HEK293 (cell line): Measurements from ENCODE around the gene DOK3.

Source experiments
- FEZF1 ChIP-seq: fragments of 450-650 bp; formaldehyde crosslinking; IDR thresholded peaks from 2 replicates; pipeline ENCODE4 v1.5.1; 2016; ENCODE audit warnings: missing biosample characterization, missing genetic modification characterization
- GFI1B ChIP-seq: fragments of 450-650 bp; formaldehyde crosslinking; IDR thresholded peaks from 2 replicates; pipeline ENCODE4 v1.5.1; 2016; ENCODE audit warnings: missing biosample characterization, missing genetic modification characterization
- GLIS1 ChIP-seq: fragments of 450-650 bp; formaldehyde crosslinking; IDR thresholded peaks from 2 replicates; pipeline ENCODE4 v1.5.1; 2016; ENCODE audit warnings: missing biosample characterization, missing genetic modification characterization
- HOXA7 ChIP-seq: sonication (generic); formaldehyde crosslinking; IDR thresholded peaks from 2 replicates; pipeline ENCODE4 v1.8.1; 2022; ENCODE audit warnings: missing genetic modification reagents, borderline replicate concordance
- HOXC10 ChIP-seq: sonication (generic); formaldehyde crosslinking; IDR thresholded peaks from 2 replicates; pipeline ENCODE4 v1.8.1; 2023; ENCODE audit warnings: mild to moderate bottlenecking, missing genetic modification reagents
- IKZF3 ChIP-seq: fragments of 450-650 bp; IDR thresholded peaks from 2 replicates; pipeline ENCODE4 v1.5.0; 2018; ENCODE audit warnings: missing biosample characterization, mild to moderate bottlenecking, missing genetic modification characterization, moderate library complexity
- RBAK ChIP-seq: fragments of 450-650 bp; formaldehyde crosslinking; IDR thresholded peaks from 2 replicates; pipeline ENCODE4 v1.5.1; 2016; ENCODE audit warnings: missing biosample characterization, missing genetic modification characterization
- SCRT2 ChIP-seq: fragments of 450-650 bp; formaldehyde crosslinking; IDR thresholded peaks from 2 replicates; pipeline ENCODE4 v1.5.1; 2016; ENCODE audit warnings: missing biosample characterization, missing genetic modification characterization
- ZBTB17 ChIP-seq: fragments of 450-650 bp; formaldehyde crosslinking; IDR thresholded peaks from 2 replicates; pipeline ENCODE4 v1.5.1; 2016; ENCODE audit warnings: missing biosample characterization, missing genetic modification characterization
- ZBTB7A ChIP-seq: fragments of 450-650 bp; formaldehyde crosslinking; IDR thresholded peaks from 2 replicates; pipeline ENCODE4 v1.5.1; 2016; ENCODE audit warnings: low read depth, missing biosample characterization, missing genetic modification characterization
- ZNF2 ChIP-seq: fragments of 450-650 bp; formaldehyde crosslinking; IDR thresholded peaks from 2 replicates; pipeline ENCODE4 v1.5.1; 2016; ENCODE audit warnings: missing biosample characterization, missing genetic modification characterization
- ZNF239 ChIP-seq: fragments of 450-650 bp; formaldehyde crosslinking; IDR thresholded peaks from 2 replicates; pipeline ENCODE4 v1.5.1; 2016; ENCODE audit warnings: missing biosample characterization, missing genetic modification characterization
- ZNF341 ChIP-seq: fragments of 450-650 bp; formaldehyde crosslinking; IDR thresholded peaks from 2 replicates; pipeline ENCODE4; 2016; ENCODE audit warnings: low read depth, missing biosample characterization, missing genetic modification characterization
- ZNF350 ChIP-seq: fragments of 450-650 bp; formaldehyde crosslinking; IDR thresholded peaks from 2 replicates; pipeline ENCODE4 v1.5.0; 2017; ENCODE audit warnings: missing biosample characterization, mild to moderate bottlenecking, missing genetic modification characterization
- ZNF37A ChIP-seq: fragments of 450-650 bp; IDR thresholded peaks from 2 replicates; pipeline ENCODE4 v1.5.1; 2018; ENCODE audit warnings: missing biosample characterization, missing genetic modification characterization
- ZNF426 ChIP-seq: fragments of 450-650 bp; formaldehyde crosslinking; IDR thresholded peaks from 2 replicates; pipeline ENCODE4 v1.5.1; 2017; ENCODE audit warnings: missing biosample characterization, missing genetic modification characterization, mild to moderate bottlenecking, inconsistent platforms, moderate library complexity
- ZNF48 ChIP-seq: fragments of 450-650 bp; formaldehyde crosslinking; IDR thresholded peaks from 2 replicates; pipeline ENCODE4 v1.5.1; 2016; ENCODE audit warnings: missing biosample characterization, missing genetic modification characterization
- ZNF629 ChIP-seq: fragments of 450-650 bp; formaldehyde crosslinking; IDR thresholded peaks from 2 replicates; pipeline ENCODE4 v1.5.1; 2017; ENCODE audit warnings: missing biosample characterization, missing genetic modification characterization
- ZNF654 ChIP-seq: fragments of 450-650 bp; formaldehyde crosslinking; IDR thresholded peaks from 2 replicates; pipeline ENCODE4 v1.5.1; 2016; ENCODE audit warnings: low read depth, missing biosample characterization, missing genetic modification characterization
- ZNF768 ChIP-seq: fragments of 450-650 bp; formaldehyde crosslinking; IDR thresholded peaks from 2 replicates; pipeline ENCODE4 v1.5.1; 2018; ENCODE audit warnings: missing biosample characterization, mild to moderate bottlenecking, missing genetic modification characterization
- ZNF785 ChIP-seq: fragments of 450-650 bp; formaldehyde crosslinking; IDR thresholded peaks from 2 replicates; pipeline ENCODE4 v1.5.1; 2016; ENCODE audit warnings: missing biosample characterization, missing genetic modification characterization
- TF ChIP-seq, protein P1 (sequence below): fragments of 450-650 bp; formaldehyde crosslinking; IDR thresholded peaks from 2 replicates; pipeline ENCODE4 v1.5.1; 2017; ENCODE audit warnings: missing biosample characterization, mild to moderate bottlenecking, missing genetic modification characterization, moderate library complexity
- TF ChIP-seq, protein P2 (sequence below): fragments of 450-650 bp; formaldehyde crosslinking; IDR thresholded peaks from 2 replicates; pipeline ENCODE4 v1.5.1; 2016; ENCODE audit warnings: missing biosample characterization, missing genetic modification characterization
- TF ChIP-seq, protein P3 (sequence below): fragments of 450-650 bp; formaldehyde crosslinking; IDR thresholded peaks from 2 replicates; pipeline ENCODE4 v1.5.1; 2016; ENCODE audit warnings: missing biosample characterization, missing genetic modification characterization
- TF ChIP-seq, protein P4 (sequence below): fragments of 450-650 bp; formaldehyde crosslinking; IDR thresholded peaks from 2 replicates; pipeline ENCODE4; 2016; ENCODE audit warnings: missing biosample characterization, missing genetic modification characterization
- TF ChIP-seq, protein P5 (sequence below): fragments of 450-650 bp; formaldehyde crosslinking; IDR thresholded peaks from 2 replicates; pipeline ENCODE4 v1.5.1; 2016; ENCODE audit warnings: missing biosample characterization, missing genetic modification characterization
- TF ChIP-seq, protein P6 (sequence below): fragments of 450-650 bp; formaldehyde crosslinking; IDR thresholded peaks from 2 replicates; pipeline ENCODE4 v1.5.1; 2016; ENCODE audit warnings: missing biosample characterization, missing genetic modification characterization
- TF ChIP-seq, protein P7 (sequence below): fragments of 450-650 bp; formaldehyde crosslinking; IDR thresholded peaks from 2 replicates; pipeline ENCODE4 v1.5.1; 2017; ENCODE audit warnings: missing biosample characterization, missing genetic modification characterization

The DOK3 gene

DNA sequence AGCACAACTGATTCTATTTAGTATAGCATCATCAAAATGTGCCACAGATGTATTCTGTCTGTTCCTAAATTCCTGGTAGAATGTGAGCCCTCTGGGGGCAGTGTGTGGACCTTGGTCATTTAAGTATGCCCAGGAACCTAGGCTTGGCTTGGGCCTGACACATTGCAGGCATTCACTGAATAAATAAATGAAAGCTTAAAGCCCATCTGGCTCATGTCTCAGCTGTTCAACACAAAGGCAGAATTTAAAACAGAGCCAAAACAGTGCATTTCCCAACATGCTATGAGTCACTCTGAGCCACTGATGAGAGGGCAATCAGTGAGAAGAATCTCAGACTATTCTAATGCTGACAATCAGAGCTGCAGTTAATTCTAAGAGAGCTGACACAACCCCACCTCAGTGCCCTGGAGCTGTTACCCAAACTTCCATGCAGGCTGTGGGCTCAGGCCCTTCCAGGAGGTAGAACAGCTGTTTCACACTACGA, 36.7 kb upstream of the DOK3 start (continued):
- TF ChIP-seq ZNF48: no peak
- no peak for TF ChIP-seq ZBTB7A
- TF ChIP-seq, protein P1, sequence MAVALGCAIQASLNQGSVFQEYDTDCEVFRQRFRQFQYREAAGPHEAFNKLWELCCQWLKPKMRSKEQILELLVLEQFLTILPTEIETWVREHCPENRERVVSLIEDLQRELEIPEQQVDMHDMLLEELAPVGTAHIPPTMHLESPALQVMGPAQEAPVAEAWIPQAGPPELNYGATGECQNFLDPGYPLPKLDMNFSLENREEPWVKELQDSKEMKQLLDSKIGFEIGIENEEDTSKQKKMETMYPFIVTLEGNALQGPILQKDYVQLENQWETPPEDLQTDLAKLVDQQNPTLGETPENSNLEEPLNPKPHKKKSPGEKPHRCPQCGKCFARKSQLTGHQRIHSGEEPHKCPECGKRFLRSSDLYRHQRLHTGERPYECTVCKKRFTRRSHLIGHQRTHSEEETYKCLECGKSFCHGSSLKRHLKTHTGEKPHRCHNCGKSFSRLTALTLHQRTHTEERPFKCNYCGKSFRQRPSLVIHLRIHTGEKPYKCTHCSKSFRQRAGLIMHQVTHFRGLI (tag by site-specific recombination): peak; percentile 70; the same call in 1 of the 2 replicates
- TF ChIP-seq ZNF768 (tag by site-specific recombination): 0 out of 2 replicates have a peak, but pooled peaks have one; percentile 29
- TF ChIP-seq ZNF426 (tag by site-specific recombination): no peak
- TF ChIP-seq GLIS1 (tag by site-specific recombination): peak; percentile 82
- TF ChIP-seq ZNF350: no peak
- TF ChIP-seq, protein P2, sequence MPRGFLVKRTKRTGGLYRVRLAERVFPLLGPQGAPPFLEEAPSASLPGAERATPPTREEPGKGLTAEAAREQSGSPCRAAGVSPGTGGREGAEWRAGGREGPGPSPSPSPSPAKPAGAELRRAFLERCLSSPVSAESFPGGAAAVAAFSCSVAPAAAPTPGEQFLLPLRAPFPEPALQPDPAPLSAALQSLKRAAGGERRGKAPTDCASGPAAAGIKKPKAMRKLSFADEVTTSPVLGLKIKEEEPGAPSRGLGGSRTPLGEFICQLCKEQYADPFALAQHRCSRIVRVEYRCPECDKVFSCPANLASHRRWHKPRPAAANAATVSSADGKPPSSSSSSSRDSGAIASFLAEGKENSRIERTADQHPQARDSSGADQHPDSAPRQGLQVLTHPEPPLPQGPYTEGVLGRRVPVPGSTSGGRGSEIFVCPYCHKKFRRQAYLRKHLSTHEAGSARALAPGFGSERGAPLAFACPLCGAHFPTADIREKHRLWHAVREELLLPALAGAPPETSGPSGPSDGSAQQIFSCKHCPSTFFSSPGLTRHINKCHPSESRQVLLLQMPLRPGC (tag by site-specific recombination): peak; percentile 74
- TF ChIP-seq, protein P3, sequence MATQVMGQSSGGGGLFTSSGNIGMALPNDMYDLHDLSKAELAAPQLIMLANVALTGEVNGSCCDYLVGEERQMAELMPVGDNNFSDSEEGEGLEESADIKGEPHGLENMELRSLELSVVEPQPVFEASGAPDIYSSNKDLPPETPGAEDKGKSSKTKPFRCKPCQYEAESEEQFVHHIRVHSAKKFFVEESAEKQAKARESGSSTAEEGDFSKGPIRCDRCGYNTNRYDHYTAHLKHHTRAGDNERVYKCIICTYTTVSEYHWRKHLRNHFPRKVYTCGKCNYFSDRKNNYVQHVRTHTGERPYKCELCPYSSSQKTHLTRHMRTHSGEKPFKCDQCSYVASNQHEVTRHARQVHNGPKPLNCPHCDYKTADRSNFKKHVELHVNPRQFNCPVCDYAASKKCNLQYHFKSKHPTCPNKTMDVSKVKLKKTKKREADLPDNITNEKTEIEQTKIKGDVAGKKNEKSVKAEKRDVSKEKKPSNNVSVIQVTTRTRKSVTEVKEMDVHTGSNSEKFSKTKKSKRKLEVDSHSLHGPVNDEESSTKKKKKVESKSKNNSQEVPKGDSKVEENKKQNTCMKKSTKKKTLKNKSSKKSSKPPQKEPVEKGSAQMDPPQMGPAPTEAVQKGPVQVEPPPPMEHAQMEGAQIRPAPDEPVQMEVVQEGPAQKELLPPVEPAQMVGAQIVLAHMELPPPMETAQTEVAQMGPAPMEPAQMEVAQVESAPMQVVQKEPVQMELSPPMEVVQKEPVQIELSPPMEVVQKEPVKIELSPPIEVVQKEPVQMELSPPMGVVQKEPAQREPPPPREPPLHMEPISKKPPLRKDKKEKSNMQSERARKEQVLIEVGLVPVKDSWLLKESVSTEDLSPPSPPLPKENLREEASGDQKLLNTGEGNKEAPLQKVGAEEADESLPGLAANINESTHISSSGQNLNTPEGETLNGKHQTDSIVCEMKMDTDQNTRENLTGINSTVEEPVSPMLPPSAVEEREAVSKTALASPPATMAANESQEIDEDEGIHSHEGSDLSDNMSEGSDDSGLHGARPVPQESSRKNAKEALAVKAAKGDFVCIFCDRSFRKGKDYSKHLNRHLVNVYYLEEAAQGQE (tag by site-specific recombination): no peak
- TF ChIP-seq ZNF2 (tag by site-specific recombination): no peak
- TF ChIP-seq SCRT2: no peak
- TF ChIP-seq HOXA7 (CRISPR knock-in tag): no peak
- no peak for TF ChIP-seq ZNF37A (tag by site-specific recombination)
- TF ChIP-seq, protein P4, sequence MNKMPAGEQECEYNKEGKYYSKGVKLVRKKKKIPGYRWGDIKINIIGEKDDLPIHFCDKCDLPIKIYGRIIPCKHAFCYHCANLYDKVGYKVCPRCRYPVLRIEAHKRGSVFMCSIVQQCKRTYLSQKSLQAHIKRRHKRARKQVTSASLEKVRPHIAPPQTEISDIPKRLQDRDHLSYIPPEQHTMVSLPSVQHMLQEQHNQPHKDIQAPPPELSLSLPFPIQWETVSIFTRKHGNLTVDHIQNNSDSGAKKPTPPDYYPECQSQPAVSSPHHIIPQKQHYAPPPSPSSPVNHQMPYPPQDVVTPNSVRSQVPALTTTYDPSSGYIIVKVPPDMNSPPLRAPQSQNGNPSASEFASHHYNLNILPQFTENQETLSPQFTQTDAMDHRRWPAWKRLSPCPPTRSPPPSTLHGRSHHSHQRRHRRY (tag by site-specific recombination): no peak
- TF ChIP-seq FEZF1: no peak
- no peak for TF ChIP-seq RBAK (tag by site-specific recombination)
- TF ChIP-seq ZNF654 (tag by site-specific recombination): no peak
- no peak for TF ChIP-seq ZNF341 (tag by site-specific recombination)
- 0 out of 2 replicates have a peak, but pooled peaks have one; percentile 18 for TF ChIP-seq ZBTB17 (tag by site-specific recombination)
- TF ChIP-seq GFI1B (tag by site-specific recombination): peak; percentile 93
- TF ChIP-seq ZNF629 (tag by site-specific recombination): peak; percentile 66
- TF ChIP-seq IKZF3 (tag by site-specific recombination): no peak
- no peak for TF ChIP-seq ZNF785 (tag by site-specific recombination)
- no peak for TF ChIP-seq ZNF239 (tag by site-specific recombination)
- TF ChIP-seq, protein P5, sequence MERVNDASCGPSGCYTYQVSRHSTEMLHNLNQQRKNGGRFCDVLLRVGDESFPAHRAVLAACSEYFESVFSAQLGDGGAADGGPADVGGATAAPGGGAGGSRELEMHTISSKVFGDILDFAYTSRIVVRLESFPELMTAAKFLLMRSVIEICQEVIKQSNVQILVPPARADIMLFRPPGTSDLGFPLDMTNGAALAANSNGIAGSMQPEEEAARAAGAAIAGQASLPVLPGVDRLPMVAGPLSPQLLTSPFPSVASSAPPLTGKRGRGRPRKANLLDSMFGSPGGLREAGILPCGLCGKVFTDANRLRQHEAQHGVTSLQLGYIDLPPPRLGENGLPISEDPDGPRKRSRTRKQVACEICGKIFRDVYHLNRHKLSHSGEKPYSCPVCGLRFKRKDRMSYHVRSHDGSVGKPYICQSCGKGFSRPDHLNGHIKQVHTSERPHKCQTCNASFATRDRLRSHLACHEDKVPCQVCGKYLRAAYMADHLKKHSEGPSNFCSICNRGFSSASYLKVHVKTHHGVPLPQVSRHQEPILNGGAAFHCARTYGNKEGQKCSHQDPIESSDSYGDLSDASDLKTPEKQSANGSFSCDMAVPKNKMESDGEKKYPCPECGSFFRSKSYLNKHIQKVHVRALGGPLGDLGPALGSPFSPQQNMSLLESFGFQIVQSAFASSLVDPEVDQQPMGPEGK (tag by site-specific recombination): no peak
- TF ChIP-seq, protein P6, sequence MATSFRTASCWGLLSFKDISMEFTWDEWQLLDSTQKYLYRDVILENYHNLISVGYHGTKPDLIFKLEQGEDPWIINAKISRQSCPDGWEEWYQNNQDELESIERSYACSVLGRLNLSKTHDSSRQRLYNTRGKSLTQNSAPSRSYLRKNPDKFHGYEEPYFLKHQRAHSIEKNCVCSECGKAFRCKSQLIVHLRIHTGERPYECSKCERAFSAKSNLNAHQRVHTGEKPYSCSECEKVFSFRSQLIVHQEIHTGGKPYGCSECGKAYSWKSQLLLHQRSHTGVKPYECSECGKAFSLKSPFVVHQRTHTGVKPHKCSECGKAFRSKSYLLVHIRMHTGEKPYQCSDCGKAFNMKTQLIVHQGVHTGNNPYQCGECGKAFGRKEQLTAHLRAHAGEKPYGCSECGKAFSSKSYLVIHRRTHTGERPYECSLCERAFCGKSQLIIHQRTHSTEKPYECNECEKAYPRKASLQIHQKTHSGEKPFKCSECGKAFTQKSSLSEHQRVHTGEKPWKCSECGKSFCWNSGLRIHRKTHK (tag by site-specific recombination): no peak
- no peak for TF ChIP-seq HOXC10 (CRISPR knock-in tag)
- TF ChIP-seq, protein P7, sequence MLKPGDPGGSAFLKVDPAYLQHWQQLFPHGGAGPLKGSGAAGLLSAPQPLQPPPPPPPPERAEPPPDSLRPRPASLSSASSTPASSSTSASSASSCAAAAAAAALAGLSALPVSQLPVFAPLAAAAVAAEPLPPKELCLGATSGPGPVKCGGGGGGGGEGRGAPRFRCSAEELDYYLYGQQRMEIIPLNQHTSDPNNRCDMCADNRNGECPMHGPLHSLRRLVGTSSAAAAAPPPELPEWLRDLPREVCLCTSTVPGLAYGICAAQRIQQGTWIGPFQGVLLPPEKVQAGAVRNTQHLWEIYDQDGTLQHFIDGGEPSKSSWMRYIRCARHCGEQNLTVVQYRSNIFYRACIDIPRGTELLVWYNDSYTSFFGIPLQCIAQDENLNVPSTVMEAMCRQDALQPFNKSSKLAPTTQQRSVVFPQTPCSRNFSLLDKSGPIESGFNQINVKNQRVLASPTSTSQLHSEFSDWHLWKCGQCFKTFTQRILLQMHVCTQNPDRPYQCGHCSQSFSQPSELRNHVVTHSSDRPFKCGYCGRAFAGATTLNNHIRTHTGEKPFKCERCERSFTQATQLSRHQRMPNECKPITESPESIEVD (tag by site-specific recombination): no peak
